Stimulated activated CD8-positive, alpha-beta memory T cell treated with anti-CD3 and anti-CD28 coated beads, Interleukin-12 subunit alpha, Interleukin-12 subunit beta, amount 100 ng/mL, for 1 hour (primary cell): ENCODE results near the gene ETFA.
A peak's percentile ranks its signal among the peaks of the same experiment; 100 is the strongest.

ENCODE experiments used
- DNase-seq: peaks from one replicate; pipeline ENCODE4 v3.0.0-alpha.2; 2020; ENCODE audit warnings: low read depth

ETFA gene

DNA sequence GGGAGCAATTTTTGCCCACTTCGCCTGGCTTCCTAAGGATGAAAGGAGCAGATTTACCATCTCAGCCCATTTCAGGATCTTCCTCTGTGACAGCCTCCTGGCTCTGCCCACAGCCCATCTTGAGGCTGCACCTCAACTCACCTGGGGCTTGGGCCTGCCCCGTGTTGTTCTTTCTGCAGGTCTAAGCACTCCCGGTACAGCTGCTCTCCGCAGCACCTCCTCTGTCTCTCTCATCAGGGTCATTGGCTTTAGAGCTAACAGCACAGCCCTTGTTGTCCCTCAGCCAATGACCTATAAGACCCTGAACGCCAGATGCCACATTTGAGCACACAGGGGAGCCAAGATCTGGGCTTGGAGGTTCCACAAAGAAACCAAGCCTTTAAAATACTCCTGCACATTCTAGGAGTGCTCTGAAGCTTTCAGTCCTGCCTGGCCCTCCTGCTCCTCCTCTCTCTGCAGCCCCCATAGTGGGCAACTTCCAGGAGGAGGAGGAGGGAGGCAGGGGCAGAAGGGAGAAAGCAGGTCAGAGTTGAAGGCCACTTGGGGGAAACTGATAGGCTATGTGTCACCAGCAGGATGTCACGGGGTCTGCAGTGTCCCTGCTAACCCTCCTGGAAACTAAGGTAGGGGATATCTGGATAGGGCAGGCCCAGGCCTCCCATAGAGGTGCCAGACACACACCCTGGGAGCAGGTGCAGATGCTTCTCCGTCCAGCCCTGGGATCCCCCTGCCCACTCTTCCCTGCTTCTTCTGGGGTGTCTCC is 115.6 kb downstream of the ETFA start:
- no peak for DNase-seq

DNA sequence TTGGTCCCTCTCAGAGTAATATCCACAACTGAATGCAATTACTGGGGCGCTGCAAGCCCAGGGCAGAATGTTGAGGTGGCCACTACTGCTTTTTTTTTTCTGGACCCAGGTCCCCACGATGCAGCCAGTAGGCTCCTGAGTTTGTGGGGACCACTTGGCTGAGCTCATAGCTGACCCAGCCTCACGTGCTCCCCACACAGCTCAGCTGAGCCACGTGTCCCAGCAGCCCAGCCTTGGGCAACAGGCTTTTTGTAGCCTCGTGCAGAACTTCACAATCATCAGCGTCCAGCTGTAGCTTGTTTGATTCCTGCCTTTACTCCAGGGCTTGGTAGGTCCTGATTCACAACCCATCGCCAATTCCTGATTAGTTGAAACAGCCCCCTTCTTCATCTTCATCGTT is 117.3 kb downstream of the ETFA start:
- no peak for DNase-seq

DNA sequence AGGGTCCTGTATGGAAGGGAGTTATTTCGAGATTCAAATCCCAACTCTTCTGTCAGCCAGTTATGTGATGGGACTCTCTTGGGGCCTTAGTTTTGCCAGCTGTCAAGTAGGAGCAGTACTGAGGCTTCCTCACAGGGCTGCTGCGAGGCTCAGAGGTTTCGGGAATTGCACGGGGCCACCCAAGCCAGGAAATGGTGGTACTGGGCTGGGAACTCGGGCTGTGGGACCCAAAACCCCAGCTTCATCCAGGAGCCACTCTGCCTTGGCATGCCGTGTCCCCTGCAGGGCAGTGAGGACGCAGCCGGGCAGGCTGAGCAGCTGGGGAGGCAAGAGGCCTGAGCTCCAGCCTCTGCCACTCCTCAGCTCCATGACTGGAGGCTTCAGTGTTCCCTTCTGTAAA is 118.6 kb downstream of the ETFA start:
- no peak for DNase-seq

DNA sequence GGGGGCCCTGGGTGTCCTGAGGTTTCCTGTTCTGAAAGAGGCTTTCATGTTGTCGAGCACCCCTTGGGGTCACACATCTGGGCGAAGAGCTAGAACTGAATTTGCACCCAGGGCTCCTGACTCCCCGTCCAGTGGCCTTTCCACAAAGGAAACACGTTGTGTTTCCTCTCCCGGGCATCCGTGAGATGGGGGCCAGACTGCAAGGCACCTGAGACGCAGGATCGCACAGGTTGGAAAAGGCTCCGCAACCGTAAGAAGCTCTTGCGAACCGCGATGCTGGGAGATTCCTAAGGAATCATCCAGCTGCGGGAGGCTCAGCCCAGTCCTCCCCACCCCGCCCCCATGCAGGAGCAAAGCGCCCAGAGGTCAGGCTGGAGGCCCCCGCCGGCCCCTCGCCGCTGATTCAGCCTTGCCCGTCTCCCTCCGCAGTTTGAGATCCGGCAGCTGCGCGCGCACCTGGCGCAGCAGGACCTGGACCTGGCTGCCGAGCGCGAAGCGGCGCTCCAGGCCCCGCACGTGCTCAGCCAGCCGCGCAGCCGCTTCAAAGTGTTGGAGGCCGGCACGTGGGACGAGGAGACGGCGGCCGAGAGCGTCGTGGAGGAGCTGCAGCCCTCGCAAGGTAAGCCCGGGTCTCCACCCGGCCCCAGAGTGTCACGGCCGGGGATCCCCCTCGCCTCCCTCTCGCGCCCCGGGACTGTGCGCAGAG is 119.6 kb downstream of the ETFA start:
- DNase-seq = no peak

DNA sequence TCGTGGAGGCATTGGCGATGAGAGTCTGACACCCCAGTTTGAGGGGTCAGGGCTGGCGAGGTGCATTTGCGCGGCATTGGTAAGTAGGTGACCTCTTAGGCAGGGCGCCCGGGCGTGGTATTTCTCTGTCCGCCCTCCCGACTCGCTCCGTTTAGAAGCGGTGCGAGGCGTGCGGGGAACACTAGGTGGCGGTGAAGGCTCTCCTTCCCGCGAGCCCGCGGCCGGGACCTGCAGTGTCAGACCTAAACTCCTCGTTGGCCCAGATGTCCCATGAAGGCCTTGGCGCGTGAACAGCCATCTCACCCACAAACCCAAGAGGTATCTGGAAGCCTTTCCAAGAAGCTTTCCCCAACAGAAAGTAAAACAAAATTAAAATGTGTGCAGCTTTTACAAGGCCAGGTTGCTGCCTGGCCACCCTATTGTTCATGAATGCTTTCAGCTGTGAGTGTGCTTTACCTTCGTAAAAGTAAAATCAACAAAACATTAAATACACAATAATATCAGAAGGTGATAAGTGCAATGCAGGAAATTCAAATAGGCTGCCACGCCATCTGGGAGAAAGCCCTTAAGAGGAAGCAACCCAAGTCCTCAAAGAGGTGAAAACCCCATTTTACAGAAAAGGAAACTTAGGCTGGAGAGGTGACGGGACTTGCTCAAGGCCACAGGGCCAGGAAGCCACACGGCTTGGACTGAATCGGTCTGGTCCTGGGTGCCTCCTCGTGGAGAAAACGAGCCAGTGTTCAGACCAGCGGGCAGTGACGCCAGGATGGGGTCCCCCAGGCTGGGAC is 120.3 kb downstream of the ETFA start:
- DNase-seq = peak; percentile 27

DNA sequence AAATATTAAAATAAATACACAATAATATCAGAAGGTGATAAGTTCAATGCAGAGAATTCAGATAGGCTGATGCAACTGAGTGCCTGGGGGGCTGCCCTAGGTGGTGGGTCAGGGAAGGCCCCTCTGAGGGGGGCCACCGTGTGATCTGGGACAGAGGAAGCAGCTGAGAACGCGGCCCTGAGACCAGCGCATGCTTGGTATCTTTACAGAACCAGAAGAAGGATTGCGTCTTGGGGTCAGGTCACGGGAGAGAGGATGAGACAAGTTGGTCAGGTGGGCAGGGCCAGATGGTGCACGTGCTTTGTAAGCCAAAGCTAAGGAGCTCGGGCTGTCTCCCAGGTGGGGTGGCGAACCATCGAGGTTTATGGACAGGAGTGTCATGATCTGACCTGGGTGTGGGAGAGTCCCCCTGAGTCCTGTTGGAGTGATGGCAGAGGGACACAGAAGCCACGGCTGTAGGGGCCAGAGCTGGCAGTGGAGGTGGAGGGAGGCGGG is 121.2 kb downstream of the ETFA start:
- DNase-seq = no peak

DNA sequence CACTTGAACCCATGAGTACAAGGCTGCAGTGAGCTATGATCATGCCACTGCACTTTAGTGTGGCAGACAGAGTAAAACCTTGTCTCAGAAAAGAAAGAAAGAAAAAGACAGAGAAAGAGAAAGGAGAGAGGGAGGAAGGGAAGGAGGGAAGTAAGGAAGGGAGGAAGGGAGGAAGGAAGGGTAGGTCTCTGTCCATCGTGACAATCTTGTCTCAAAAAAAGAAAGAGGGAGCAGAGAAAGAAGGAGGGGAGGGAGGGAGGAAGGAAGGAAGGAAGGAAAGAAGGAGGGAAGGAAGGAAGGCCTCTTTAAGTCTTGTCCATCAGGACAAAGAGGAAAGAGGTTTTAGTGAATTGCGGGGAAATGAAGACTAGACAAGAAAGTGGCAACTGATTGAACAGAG is 122.2 kb downstream of the ETFA start:
- DNase-seq = no peak

DNA sequence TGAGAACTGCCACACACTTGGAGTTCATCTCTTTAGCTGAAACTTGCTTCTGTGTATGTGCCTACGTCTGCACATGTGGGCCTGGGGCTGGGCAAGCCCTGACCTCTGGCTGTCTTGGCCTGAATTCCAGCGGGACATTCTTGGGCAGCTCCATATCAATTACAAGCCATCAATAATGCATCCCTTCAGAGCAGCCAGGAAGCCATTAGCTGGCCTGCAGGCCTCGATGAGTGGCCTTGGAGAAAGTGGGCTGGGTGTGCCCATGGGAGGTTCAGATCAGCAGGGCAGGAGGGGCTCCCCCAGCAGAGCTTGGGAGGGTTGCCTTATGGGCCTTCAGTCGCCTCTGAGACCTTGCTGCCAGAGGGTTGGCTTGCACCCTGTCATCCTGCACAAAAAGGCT is 124.1 kb downstream of the ETFA start:
- no peak for DNase-seq

DNA sequence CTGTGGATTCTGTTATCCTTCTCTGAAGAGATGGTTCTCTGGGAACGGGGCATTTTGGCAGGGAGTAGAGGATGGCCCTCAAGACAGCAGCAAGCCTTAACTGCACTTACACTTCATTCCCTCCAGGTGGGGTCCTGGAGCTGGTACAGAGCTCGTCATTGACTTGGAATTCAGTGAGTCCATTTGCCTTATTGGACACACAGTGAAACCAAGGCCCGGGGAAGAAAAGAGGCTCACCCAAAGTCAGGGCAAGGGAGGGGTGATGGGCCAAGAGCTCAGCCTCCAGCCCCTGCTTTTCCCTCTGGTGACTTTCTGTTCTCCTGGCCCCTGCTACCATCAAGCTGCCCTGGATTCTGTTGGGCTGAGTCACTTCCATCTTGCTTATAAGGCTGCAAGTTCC is 125.6 kb downstream of the ETFA start:
- DNase-seq = no peak

DNA sequence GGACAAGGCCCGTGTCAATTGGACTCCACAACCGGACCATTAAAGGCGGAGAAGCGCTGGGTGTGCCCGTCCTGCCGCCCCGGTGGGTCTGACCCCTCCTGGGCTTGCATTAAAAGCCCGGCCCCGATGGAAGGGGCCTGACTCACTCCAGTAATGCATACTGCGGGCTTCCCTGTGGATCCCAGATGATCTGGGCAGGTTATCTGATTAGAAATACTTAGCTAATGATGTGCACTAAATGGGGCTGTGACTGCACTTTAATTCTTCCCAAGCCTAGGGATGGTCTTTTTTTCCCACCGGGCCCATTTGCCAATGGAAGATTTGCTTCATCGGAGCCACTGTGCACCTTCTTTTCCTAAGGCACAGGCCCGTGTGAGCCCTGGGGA is 126.6 kb downstream of the ETFA start:
- no peak for DNase-seq

DNA sequence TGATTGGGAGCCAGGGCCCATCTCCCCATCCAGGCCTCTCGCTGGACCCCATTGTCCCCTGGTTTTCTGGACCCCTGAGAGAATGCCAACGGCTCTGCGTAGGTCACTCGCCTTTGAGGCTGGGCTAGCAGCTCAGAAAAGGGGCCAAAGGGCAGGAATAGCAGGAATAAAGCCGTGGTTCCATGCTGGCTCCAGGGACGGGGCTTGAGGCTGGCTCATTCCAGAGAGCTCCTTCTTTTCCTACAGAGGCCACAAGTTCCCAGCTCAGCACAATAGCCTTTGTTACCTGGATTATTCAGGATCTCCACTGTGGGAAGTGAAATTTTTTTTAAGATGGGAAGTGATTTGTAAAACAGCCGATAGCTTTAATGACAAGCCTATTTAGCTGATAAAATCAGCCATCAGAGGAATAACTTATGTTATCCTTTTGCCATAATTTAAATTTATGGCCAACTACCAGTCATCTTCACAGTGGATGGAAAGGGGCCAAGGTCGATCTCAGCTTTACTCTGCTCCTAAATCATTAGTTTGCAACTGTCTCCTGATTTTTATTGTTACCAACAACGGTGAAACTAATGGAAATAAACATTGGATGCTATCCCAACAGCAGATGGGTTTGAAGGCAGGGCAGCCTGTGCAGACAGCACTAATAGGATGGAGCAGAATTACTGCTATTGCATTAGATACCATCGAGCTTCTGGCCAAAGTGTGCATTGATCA is 127.2 kb downstream of the ETFA start:
- DNase-seq = no peak

DNA sequence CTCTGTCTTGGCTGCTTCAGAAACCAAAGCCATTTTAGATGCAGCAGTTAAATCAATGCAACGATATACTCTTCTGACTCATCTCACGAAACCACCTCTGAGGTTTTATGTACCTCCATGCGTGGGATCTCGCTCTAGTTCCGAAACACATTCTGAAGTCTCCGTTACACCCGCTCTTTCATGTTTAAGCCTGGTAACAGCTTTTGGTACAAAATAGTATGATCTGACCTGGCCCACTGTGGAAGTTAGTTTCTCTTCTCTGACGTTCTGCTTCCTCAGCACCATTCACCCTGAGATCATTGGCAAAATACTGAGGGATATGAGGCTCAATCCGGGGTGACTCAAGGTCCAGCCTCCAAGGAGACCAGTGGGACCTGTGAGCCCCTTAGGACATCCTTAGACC is 129.6 kb downstream of the ETFA start:
- no peak for DNase-seq

DNA sequence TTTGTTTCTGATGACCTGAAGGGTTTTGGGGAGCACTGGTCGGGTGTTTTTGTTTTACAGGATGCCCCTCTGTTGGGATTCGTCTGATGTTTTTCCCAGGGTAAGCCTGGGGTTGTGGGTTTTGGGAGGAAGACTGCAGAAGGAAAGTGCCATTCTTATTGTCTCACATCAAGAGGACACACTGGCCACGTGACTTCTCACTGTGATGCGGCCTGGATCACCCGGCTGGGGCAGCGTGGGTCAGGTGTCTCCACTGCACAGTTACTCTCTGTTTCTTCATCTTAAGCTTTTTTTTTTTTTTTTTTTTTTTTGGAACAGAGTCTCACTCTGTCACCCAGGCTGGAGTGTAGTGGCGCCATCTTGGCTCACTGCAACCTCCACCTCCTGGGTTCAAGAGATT is 130.9 kb downstream of the ETFA start:
- no peak for DNase-seq

DNA sequence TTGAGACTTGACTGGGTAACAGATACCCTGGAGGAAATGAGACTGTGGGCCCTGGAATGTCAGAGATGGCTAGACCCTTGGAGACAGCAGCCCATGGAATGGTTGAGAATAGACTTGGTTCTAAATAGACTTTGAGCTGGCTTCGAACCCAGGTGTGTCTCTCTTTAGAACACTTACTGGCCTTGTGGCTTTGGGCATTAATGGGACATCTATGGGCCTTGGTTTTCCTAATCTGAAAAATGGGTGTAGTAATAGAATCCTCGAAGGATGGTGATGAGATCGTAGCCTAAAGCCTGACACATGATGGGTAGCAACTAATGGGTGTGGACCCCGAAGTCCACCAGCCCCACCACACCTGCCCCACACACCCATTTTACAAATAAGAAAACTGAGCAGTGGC is 132.2 kb downstream of the ETFA start:
- DNase-seq = no peak

DNA sequence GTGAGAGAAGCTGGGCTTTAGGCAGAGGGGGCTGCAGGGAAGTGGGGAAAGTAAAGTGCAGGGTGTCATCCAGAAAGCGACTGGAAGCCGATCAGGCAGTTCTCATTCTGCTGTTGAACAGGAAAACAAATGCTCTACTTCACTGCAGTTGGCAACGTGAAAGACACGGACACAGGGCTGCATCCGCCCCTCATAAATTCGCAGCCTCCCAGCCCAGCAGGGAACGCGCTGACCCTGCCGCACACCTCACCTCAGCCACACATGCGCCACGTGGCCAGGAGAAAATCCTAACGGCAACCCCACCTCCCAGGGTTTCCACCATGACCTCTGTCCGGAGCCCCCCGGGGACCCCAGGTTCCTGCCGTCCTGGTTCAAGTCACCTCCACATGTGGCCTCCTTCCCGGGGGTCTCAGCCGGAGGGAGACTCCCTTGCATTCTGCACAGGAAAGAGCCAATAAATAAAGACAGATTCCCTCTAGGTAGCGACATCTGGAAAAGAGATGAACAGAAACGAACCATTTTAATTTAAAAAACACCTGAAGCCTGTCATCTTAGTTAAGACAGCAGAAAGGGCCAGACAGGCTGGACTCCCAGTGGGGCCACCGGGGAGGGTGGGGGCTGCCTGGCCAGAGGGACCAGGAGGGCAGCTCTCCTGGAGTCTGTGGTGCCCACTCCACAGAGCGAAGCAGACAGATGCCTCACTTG is 132.8 kb downstream of the ETFA start:
- DNase-seq = no peak

DNA sequence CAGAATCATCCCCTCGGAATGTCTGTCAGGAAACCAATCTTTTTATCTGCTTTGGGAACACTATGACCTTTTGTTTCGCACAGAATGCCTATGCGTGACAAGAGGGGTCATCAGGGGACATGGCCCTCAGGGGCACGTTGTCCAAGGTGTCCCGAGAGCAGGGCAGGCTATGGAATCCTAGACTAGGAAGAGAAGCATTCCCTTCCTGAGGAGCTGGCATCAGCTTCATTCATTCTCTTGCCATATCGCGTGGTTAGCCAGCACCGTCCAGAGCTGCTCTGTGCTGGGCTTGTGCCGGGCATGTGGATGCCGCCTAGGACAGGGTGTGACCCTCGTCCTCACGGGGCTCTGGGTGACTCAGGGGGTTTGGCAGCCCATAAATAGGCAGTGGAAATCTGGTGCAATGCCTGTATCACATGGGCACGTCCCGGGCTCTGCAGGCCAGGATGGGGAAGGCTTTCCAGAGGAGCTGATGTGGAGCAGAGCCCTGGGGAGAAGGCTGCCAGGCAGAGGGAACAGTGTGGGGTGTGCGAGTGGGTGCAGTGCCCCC is 133.7 kb downstream of the ETFA start:
- no peak for DNase-seq

DNA sequence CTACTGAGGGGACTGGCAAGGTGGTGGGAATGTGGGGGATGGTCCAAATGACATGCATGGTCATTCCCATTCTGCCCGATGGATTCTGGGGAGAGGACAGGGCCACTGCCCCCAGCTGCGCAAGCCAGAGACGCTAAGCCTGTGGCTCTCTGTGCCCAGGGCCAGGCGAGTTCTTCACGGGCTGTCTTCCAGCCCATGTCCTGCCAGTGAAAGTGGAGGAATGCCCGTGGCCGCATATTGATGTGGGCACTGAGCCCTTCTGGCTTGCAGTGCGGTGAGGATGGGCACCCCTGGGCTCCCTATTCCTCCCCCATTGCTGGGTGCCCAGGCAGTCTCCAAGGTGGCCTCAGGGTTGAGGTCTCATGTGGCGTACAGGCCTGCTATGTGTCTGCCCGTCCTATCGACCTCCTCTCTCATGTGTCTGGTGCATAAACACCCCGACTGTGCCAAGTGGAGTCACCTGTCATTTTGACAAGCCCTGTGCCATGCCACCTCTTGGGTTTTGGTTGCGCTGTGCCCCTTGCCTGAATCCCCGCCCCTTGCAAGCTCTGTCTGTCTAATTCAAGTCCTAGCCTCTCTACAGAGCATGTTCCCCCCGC is 134.7 kb downstream of the ETFA start:
- DNase-seq = no peak

DNA sequence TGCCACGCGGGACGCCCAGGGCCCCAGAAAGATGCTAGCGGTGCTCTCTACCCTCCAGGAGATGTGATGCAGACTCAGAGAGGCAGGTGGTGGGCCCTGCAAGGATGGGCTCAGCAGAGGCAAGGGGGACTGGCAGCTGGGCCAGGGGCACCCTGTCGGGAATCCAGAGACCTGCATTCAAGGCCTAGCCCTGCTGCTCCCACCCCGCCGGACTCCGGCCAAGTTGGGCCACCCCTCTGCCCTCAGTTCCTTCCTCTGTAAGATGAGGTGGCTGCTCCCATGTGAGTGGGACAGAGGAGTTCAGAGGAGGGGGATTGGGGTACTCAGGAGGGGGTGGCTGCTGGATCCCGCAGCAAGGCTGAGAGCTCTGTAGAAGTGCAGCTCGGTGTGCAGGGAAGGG is 135.2 kb downstream of the ETFA start:
- DNase-seq = no peak

DNA sequence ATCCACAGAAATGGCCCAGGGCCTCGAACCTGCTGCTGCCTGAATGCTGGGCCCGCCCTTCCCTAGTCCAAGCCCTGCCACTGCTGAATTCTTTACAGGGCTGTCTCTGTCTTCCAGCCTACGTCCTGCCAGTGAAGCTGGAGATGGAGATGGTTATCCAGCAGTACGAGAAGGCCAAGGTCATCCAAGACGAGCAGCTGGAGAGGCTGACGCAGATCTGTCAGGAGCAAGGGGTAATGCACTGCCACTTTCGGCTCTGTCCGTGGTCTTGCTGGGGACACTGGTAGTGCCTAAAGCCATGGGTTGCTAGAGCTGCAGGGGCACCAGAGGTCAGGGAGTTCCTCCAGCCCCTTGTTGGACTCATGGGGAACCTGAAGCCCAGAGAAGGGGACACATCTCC is 135.8 kb downstream of the ETFA start:
- DNase-seq = no peak

DNA sequence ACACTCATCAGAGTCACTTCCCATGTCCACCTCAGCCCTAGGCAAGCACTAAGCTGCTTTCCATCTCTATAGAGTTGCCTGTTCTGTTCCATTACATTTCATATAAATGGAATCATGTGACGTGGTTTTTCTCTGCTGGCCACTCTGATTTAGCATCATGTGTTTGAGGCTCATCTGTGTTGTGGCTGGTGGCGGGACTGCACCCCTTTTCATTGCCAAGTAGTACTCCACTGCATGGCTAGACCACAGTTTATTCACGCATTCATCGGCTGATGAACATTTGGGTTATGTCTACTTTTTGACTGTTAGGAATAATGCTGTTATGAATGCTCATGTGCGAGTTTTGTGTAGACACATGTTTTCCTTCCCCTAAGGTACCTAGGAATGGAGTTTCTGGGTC is 136.6 kb downstream of the ETFA start:
- no peak for DNase-seq

DNA sequence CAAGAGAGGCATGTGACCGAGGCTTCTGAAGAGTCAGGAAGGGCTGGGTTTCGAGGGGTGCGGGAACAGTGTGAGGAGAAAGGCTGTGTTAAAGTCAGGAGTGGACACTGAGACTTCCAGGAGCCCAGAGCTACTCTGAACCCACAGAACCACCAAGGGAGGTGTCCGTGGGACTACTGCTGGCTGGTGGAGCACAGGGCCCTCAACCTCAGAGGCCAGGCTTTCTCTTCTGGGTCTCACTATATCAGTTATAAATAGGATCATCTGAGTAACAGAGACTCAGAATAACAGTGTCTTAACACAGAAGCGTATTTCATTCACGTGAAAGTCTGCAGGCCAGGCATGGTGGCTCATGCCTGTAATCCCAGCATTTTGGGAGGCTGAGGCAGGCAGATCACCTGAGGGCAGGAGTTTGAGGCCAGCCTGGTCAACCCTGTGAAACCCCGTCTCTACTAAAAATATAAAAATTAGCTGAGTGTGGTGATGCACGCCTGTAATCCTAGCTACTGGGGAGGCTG is 137.9 kb downstream of the ETFA start:
- no peak for DNase-seq
